HG03045 (cell line): ENCODE results near the gene NEU3.
A peak's percentile ranks its signal among the peaks of the same experiment; 100 is the strongest.
"Not testable (repeated sequence)": the region's sequence is repeated elsewhere in the genome, so short reads cannot be mapped to it uniquely, and the experiment has no call there.

Source experiments
- ATAC-seq: cut with Tn5 transposase; IDR thresholded peaks from one replicate; pipeline ENCODE4 v1.9.1; 2021; ENCODE audit warnings: mild to moderate bottlenecking, moderate library complexity; ENCODE audit not compliant: unreplicated experiment

Gene NEU3

GRCh38 chr11:74988541-74989259 is at the start of gene NEU3:
NEU3 (plus strand) TSS chr11:74988933; CDS start chr11:74989061, 128 bp downstream.
- peak; percentile 89 for ATAC-seq

GRCh38 chr11:74941492-74941891 is 47.2 kb upstream of the NEU3 start:
- ATAC-seq: no peak

- ATAC-seq: no peak
Observed at GRCh38 chr11:74942073-74942759, 46.5 kb upstream of the NEU3 start.

- ATAC-seq: peak; percentile 10
Observed at GRCh38 chr11:74948546-74948897, 40.2 kb upstream of the NEU3 start.

- ATAC-seq: peak; percentile 88
Observed at GRCh38 chr11:74948898-74949752, 39.6 kb upstream of the NEU3 start, which contains the start of the genes SPCS2 and XRRA1. SPCS2 (plus strand) TSS chr11:74949266; CDS start chr11:74949286, 20 bp downstream. XRRA1 (minus strand) TSS chr11:74949091; CDS start chr11:74940878, 8,213 bp downstream.

- no peak for ATAC-seq
Observed at GRCh38 chr11:74949753-74950137, 39.0 kb upstream of the NEU3 start.

- ATAC-seq: no peak
Observed at GRCh38 chr11:74950374-74950969, 38.3 kb upstream of the NEU3 start.

GRCh38 chr11:74951226-74951625 is 37.5 kb upstream of the NEU3 start:
- ATAC-seq: no peak

GRCh38 chr11:74952752-74953151 is 36.0 kb upstream of the NEU3 start:
- no peak for ATAC-seq

GRCh38 chr11:74953451-74953850 is 35.3 kb upstream of the NEU3 start:
- ATAC-seq: no peak

- no peak for ATAC-seq
Observed at GRCh38 chr11:74954199-74954598, 34.5 kb upstream of the NEU3 start.

GRCh38 chr11:74956397-74957015 is 32.2 kb upstream of the NEU3 start:
- ATAC-seq: no peak

GRCh38 chr11:74957937-74958629 is 30.6 kb upstream of the NEU3 start:
- no peak for ATAC-seq

- not testable (repeated sequence) for ATAC-seq
Observed at GRCh38 chr11:74960128-74960527, 28.6 kb upstream of the NEU3 start.

- ATAC-seq: no peak
Observed at GRCh38 chr11:74966651-74967050, 22.1 kb upstream of the NEU3 start.

GRCh38 chr11:74970852-74971395 is 17.8 kb upstream of the NEU3 start:
- ATAC-seq: no peak

- no peak for ATAC-seq
Observed at GRCh38 chr11:74971424-74971823, 17.3 kb upstream of the NEU3 start.

GRCh38 chr11:74978041-74978440 is 10.7 kb upstream of the NEU3 start:
- ATAC-seq: no peak

- no peak for ATAC-seq
Observed at GRCh38 chr11:74980634-74981033, 8.1 kb upstream of the NEU3 start.

GRCh38 chr11:74981888-74982287 is 6.8 kb upstream of the NEU3 start:
- ATAC-seq: no peak
